Keratinocyte (primary cell): ENCODE data around the gene MLIP. TPM values are rescaled to one million over a fixed set of nuclear protein-coding genes. Genes with fewer than 3 reads are reported as not detected.

ENCODE experiments used
- DNase-seq: peaks from one replicate; pipeline ENCODE4 v3.0.0-alpha.2; 2011; ENCODE audit warnings: low read depth, missing footprints, low spot score
- FAIRE-seq: peaks from 2 replicates; lab custom pipeline; 2011; peaks lifted over from hg19 to GRCh38; lab: Jason Lieb, UNC
- H2AFZ ChIP-seq: 2 replicates; pipeline ENCODE4 v1.6.0; 2012; ENCODE audit warnings: low read length, control low read depth, inconsistent platforms; ENCODE audit not compliant: control insufficient read depth
- H3K27ac ChIP-seq: 2 replicates; pipeline ENCODE4 v1.5.1; 2011; ENCODE audit warnings: low read length; ENCODE audit not compliant: control insufficient read depth, insufficient read depth
- H3K27me3 ChIP-seq: 3 replicates; pipeline ENCODE4 v1.6.0; 2011; ENCODE audit warnings: low read length; ENCODE audit not compliant: control insufficient read depth, insufficient read depth; ENCODE audit errors: extremely low read depth
- H3K36me3 ChIP-seq, 2 experiments: 2 replicates in 1 of 2; 3 replicates in 1 of 2; pipeline ENCODE4 v1.5.1; 2011; ENCODE audit warnings: low read length in 2 of 2, mild to moderate bottlenecking in 1 of 2; ENCODE audit not compliant: control insufficient read depth in 2 of 2, insufficient read depth in 2 of 2; ENCODE audit errors: extremely low read depth in 1 of 2
- H3K4me1 ChIP-seq: 3 replicates; pipeline ENCODE4 v1.5.1; 2011; ENCODE audit warnings: low read length; ENCODE audit not compliant: control insufficient read depth, insufficient read depth; ENCODE audit errors: extremely low read depth
- H3K4me2 ChIP-seq: 3 replicates; pipeline ENCODE4 v1.6.0; 2011; ENCODE audit warnings: low read depth, low read length; ENCODE audit not compliant: control insufficient read depth, insufficient read depth; ENCODE audit errors: extremely low read depth
- H3K4me3 ChIP-seq, 3 experiments: fragments of 200-600 bp in 1 of 3; sonication (generic) in 1 of 3; 2 replicates in 2 of 3; 3 replicates in 1 of 3; pipeline ENCODE4 v1.5.1; 2011 to 2016; ENCODE audit warnings: low read length in 3 of 3, mild to moderate bottlenecking in 3 of 3, control low read depth in 2 of 3, inconsistent platforms in 1 of 3, low read depth in 1 of 3, mixed read lengths in 1 of 3, mixed run types in 1 of 3, moderate library complexity in 1 of 3; ENCODE audit not compliant: control insufficient read depth in 2 of 3, insufficient read depth in 2 of 3; ENCODE audit errors: extremely low read depth in 1 of 3
- H3K79me2 ChIP-seq: 2 replicates; pipeline ENCODE4 v1.6.0; 2012; ENCODE audit warnings: low read length; ENCODE audit not compliant: control insufficient read depth, insufficient read depth
- H3K9ac ChIP-seq: 3 replicates; pipeline ENCODE4 v1.6.0; 2011; ENCODE audit warnings: low read length; ENCODE audit not compliant: control insufficient read depth, insufficient read depth; ENCODE audit errors: extremely low read depth
- H3K9me1 ChIP-seq: 3 replicates; pipeline ENCODE4 v1.6.0; 2011; ENCODE audit warnings: low read length; ENCODE audit not compliant: control insufficient read depth, insufficient read depth; ENCODE audit errors: extremely low read depth
- H3K9me3 ChIP-seq: 2 replicates; pipeline ENCODE4 v1.5.1; 2012; ENCODE audit warnings: low read depth, low read length; ENCODE audit not compliant: control insufficient read depth
- H4K20me1 ChIP-seq: 3 replicates; pipeline ENCODE4 v1.6.0; 2011; ENCODE audit warnings: low read length; ENCODE audit not compliant: control insufficient read depth, insufficient read depth; ENCODE audit errors: extremely low read depth
- EZH2 ChIP-seq: IDR thresholded peaks from one replicate; pipeline ENCODE4 v1.6.1; 2012; ENCODE audit warnings: inconsistent platforms, mild to moderate bottlenecking, low read length, moderate library complexity
- dilution Hi-C: fragments of 300-500 bp; cut with MboI; formaldehyde crosslinking; loops from one replicate; pipeline ENCODE4 v1.7.0; 2020; ENCODE audit warnings: low sequenced_read_pairs; ENCODE audit not compliant: extremely low pct_ligation_motif_present
- polyA plus RNA-seq, 5 experiments: library from polyadenylated mRNA; depleted of rRNA in 3 of 5; stranded (reverse) in 3 of 5; stranded (forward) in 1 of 5; unstranded in 1 of 5; fragments of >200 nt; gene quantifications; 1 replicate in 1 of 5; 2 replicates in 3 of 5; 3 replicates in 1 of 5; pipeline versions ENCODE4 v1.2.1 to v1.2.3, GENCODE V29; 2011 to 2012; ENCODE audit warnings: missing spikeins in 2 of 5, low read depth in 1 of 5, low replicate concordance in 1 of 5
- TF ChIP-seq, protein P1 (sequence below), 3 experiments: IDR thresholded peaks in 1 of 3; conservative IDR thresholded peaks in 1 of 3; optimal IDR thresholded peaks in 1 of 3; 2 replicates in 2 of 3; 3 replicates in 1 of 3; pipeline versions ENCODE3 to v1.5.1; 2011; ENCODE audit warnings: low read length in 3 of 3, mild to moderate bottlenecking in 3 of 3, moderate library complexity in 2 of 3, control low read depth in 1 of 3, inconsistent platforms in 1 of 3; ENCODE audit not compliant: insufficient read depth in 2 of 3; ENCODE audit errors: extremely low read depth in 1 of 3

MLIP gene
- polyA plus RNA-seq, 1 donor (not counting 4 experiments of a cell fraction or from before 2014, with no cell fraction given) = 0.87 TPM

DNA sequence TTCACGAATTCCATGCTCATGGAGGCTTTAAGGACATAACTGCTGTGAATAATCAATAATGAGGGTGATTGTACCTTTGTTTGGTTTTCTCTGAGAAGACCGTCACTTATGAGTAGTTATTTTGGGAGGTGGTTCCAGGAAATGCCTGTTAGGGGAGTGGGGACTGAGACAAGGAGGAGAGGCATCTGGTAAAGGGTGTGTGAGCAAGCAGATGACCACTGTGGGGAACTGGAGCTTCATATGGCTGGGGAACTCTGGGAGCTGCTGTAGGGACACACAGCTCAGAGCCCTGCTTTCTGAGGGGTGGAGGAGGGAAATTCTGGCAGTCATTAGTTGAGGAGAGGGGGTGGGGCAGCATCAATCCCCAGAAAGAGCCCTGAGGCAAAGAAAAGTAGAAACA is 125.7 kb downstream of the MLIP start:
- Histone ChIP-seq H3K9me3 (no peaks in the 10 kb centered on the region), H3K27ac (no peak overlapping the region), H3K27me3 (no peaks in the 10 kb centered on the region), H3K4me2 (no peak overlapping the region), H3K9ac (no peak overlapping the region), H3K4me1 (no peaks in the 10 kb centered on the region), H3K4me3 (no peak overlapping the region), H4K20me1 (no peaks in the 10 kb centered on the region), H2AFZ (no peak overlapping the region), H3K9me1 (no peaks in the 10 kb centered on the region), H3K36me3 (no peaks in the 10 kb centered on the region), H3K79me2 (no peaks in the 10 kb centered on the region)
- TF ChIP-seq, protein P1, sequence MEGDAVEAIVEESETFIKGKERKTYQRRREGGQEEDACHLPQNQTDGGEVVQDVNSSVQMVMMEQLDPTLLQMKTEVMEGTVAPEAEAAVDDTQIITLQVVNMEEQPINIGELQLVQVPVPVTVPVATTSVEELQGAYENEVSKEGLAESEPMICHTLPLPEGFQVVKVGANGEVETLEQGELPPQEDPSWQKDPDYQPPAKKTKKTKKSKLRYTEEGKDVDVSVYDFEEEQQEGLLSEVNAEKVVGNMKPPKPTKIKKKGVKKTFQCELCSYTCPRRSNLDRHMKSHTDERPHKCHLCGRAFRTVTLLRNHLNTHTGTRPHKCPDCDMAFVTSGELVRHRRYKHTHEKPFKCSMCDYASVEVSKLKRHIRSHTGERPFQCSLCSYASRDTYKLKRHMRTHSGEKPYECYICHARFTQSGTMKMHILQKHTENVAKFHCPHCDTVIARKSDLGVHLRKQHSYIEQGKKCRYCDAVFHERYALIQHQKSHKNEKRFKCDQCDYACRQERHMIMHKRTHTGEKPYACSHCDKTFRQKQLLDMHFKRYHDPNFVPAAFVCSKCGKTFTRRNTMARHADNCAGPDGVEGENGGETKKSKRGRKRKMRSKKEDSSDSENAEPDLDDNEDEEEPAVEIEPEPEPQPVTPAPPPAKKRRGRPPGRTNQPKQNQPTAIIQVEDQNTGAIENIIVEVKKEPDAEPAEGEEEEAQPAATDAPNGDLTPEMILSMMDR (optimal IDR thresholded peaks at IDR 0.05 in 1 of 3, IDR thresholded peaks at IDR 0.05 in 1 of 3, conservative IDR thresholded peaks at IDR 0.05 in 1 of 3; ENCODE audit: extremely low read depth in 1 of 3, insufficient read depth in 2 of 3, low read length in 3 of 3) = no peak
- TF ChIP-seq EZH2 = no peak
- dilution Hi-C loops = no loop called here
- no peak for DNase-seq
- FAIRE-seq = no peak

DNA sequence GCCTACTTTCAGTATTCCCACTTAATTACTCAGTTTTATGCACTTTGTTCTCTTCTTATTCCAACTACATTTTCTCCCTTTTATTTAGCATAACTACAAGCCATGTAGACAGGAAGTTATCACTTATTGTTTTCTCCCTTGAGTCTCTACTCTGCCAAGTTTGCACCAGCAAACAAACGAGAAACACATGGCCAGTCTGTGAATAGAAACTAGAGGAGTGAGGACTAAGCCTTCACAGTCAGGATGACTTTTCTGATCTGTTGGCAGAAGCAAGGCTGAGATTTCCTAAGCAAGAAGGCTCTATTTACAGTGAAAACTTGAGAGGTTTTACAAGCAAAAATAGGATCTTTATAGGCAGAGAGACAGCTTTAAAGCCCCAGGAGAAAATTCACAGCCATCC is 127.2 kb downstream of the MLIP start:
- DNase-seq = no peak
- Histone ChIP-seq H3K9me1 (no peaks in the 10 kb centered on the region), H3K27ac (no peak overlapping the region), H3K79me2 (no peaks in the 10 kb centered on the region), H3K27me3 (no peaks in the 10 kb centered on the region), H3K9ac (no peak overlapping the region), H3K36me3 (no peaks in the 10 kb centered on the region), H2AFZ (peak overlapping the region; percentile 3), H3K4me1 (no peaks in the 10 kb centered on the region), H3K4me3 (no peak overlapping the region), H4K20me1 (no peaks in the 10 kb centered on the region), H3K4me2 (no peak overlapping the region), H3K9me3 (no peaks in the 10 kb centered on the region)
- dilution Hi-C loops = no loop called here
- peak; percentile 67 for FAIRE-seq
- TF ChIP-seq, protein P1 (optimal IDR thresholded peaks at IDR 0.05 in 1 of 3, IDR thresholded peaks at IDR 0.05 in 1 of 3, conservative IDR thresholded peaks at IDR 0.05 in 1 of 3; ENCODE audit: extremely low read depth in 1 of 3, insufficient read depth in 2 of 3, low read length in 3 of 3) = no peak
- TF ChIP-seq EZH2 = no peak
